Testis (tissue), 3 donors: ENCODE measurements around the gene HIGD2A. TPM values are rescaled to one million over a fixed set of nuclear protein-coding genes. Genes with fewer than 3 reads are reported as not detected.

Source experiments
- DNase-seq: peaks from one replicate; pipeline ENCODE4 v3.0.0-alpha.2; 2019
- H3K27ac ChIP-seq, 2 donors: fragments of 200-600 bp; sonication (generic); one replicate each; pipeline ENCODE4 v1.5.1; 2019
- H3K27me3 ChIP-seq: fragments of 200-600 bp; sonication (generic); one replicate; pipeline ENCODE4 v1.5.1; 2019
- H3K36me3 ChIP-seq: fragments of 200-600 bp; sonication (generic); one replicate; pipeline ENCODE4 v1.5.1; 2017; ENCODE audit warnings: low read depth; ENCODE audit errors: missing control alignments
- H3K4me1 ChIP-seq: fragments of 200-600 bp; sonication (generic); one replicate; pipeline ENCODE4 v1.5.1; 2019
- H3K4me3 ChIP-seq, 2 donors: fragments of 200-600 bp; sonication (generic); one replicate each; pipeline ENCODE4 v1.5.1; 2017 to 2019
- H3K9me3 ChIP-seq: fragments of 200-600 bp; sonication (generic); one replicate; pipeline ENCODE4 v1.5.1; 2017
- POLR2A ChIP-seq: fragments of 450-650 bp; IDR thresholded peaks from one replicate; pipeline ENCODE4 v1.6.1; 2017; ENCODE audit warnings: antibody characterized with exemption, mild to moderate bottlenecking, moderate library complexity
- WGBS, 2 donors: methylation state at CpG; one replicate each; pipeline ENCODE4 v1.1.5; 2018; 5-methylcytosine and 5-hydroxymethylcytosine counted together
- intact Hi-C: fragments of 100-400 bp; cut with DNase I; formaldehyde crosslinking; loops from one replicate; pipeline ENCODE4 v1.15.1; 2023; ENCODE audit warnings: low total_unique reads
- polyA plus RNA-seq: library from polyadenylated mRNA; stranded (reverse); fragments of 350-450 nt; fragmentation: Illumina TruSeq; extraction: RNeasy Lipid Tissue Mini Kit (QIAGEN cat#74804); gene quantifications from one replicate; pipeline ENCODE4 v1.2.3, GENCODE V29; 2014; ENCODE audit warnings: low read depth, low replicate concordance; ENCODE audit not compliant: insufficient read depth
- total RNA-seq, 2 donors: library from RNA; depleted of rRNA; stranded (reverse); fragments of >200 nt; gene quantifications; one replicate each; pipeline ENCODE4 v1.2.3, GENCODE V29; 2016
- TF ChIP-seq, protein P1 (sequence below), 3 experiments: fragments of 450-650 bp in 2 of 3; fragments of 200-600 bp in 1 of 3; sonication (generic) in 1 of 3; IDR thresholded peaks; one replicate each; pipeline ENCODE4 v1.5.1; 2016 to 2019; ENCODE audit warnings: antibody characterized with exemption in 3 of 3, mild to moderate bottlenecking in 2 of 3, moderate library complexity in 1 of 3

The HIGD2A gene
- total and polyA plus RNA-seq, 3 donors from 2014 or later: 128 to 184 (median 129) TPM

DNA sequence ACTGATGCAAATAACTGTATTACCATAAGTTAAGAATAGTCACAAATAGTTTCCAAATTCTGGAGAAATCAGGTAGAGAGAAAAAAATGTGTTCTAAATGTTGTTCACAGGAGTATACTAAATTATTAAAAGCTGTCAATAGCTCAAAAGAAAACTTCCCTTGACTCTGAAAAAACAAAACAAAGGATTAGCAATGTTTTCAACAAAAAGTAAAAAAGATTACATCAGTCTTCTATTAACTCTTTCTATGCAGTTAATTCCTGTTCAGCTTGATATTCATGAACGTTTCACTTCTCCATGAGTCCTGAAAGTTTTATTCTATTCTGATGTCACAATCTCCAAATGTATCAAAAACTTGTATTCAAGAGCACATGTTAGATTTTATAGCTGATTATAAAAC lies 37.2 kb downstream of the HIGD2A start:
- H3K9me3 ChIP-seq: no peaks in the 10 kb centered on the region
- no peak for DNase-seq
- no peak for TF ChIP-seq POLR2A
- TF ChIP-seq, protein P1, sequence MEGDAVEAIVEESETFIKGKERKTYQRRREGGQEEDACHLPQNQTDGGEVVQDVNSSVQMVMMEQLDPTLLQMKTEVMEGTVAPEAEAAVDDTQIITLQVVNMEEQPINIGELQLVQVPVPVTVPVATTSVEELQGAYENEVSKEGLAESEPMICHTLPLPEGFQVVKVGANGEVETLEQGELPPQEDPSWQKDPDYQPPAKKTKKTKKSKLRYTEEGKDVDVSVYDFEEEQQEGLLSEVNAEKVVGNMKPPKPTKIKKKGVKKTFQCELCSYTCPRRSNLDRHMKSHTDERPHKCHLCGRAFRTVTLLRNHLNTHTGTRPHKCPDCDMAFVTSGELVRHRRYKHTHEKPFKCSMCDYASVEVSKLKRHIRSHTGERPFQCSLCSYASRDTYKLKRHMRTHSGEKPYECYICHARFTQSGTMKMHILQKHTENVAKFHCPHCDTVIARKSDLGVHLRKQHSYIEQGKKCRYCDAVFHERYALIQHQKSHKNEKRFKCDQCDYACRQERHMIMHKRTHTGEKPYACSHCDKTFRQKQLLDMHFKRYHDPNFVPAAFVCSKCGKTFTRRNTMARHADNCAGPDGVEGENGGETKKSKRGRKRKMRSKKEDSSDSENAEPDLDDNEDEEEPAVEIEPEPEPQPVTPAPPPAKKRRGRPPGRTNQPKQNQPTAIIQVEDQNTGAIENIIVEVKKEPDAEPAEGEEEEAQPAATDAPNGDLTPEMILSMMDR (IDR thresholded peaks at IDR 0.05): no peak
- H3K27me3 ChIP-seq: no peaks in the 10 kb centered on the region
- H3K4me1 ChIP-seq: no peaks in the 10 kb centered on the region
- no peak overlapping the region for H3K27ac ChIP-seq
- H3K36me3 ChIP-seq: no peaks in the 10 kb centered on the region
- 91 to 92% methylated on average over 1 of the region's 1 CpG for WGBS, 2 donors
- H3K4me3 ChIP-seq: no peak overlapping the region
- intact Hi-C loops: no loop called here

- H3K9me3 ChIP-seq: no peaks in the 10 kb centered on the region
- no peaks in the 10 kb centered on the region for H3K36me3 ChIP-seq
- WGBS, 2 donors: 76 to 88% methylated on average over 1 of the region's 1 CpG
- no peak for TF ChIP-seq POLR2A
- TF ChIP-seq, protein P1 (IDR thresholded peaks at IDR 0.05): no peak
- H3K4me1 ChIP-seq: no peaks in the 10 kb centered on the region
- intact Hi-C loops: no loop called here
- no peak overlapping the region for H3K4me3 ChIP-seq
- no peak overlapping the region for H3K27ac ChIP-seq
- no peak for DNase-seq
- H3K27me3 ChIP-seq: no peaks in the 10 kb centered on the region
These were observed 38.3 kb downstream of the HIGD2A start for GRCh38 chr5:176426876-176427275.

DNA sequence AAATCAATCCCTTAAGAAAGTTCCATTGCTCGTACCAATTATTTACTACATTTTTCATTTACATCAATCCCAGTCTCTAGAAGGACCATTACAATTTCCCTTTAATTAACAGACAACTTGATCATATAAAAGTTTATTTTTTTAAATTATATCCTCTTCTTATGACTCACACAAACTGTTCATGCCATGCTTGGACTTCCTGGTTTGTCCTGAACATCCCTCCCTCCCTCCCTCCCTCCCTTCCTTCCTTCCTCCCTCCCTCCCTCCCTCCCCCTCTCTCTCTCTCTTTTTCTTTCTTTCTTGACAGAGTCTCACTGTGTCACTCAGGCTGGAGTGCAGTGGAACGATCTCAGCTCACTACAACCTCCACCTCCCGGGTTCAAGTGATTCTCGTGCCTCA lies 39.4 kb downstream of the HIGD2A start:
- WGBS, 2 donors: 83 to 84% methylated on average over 4 of the region's 4 CpGs

DNA sequence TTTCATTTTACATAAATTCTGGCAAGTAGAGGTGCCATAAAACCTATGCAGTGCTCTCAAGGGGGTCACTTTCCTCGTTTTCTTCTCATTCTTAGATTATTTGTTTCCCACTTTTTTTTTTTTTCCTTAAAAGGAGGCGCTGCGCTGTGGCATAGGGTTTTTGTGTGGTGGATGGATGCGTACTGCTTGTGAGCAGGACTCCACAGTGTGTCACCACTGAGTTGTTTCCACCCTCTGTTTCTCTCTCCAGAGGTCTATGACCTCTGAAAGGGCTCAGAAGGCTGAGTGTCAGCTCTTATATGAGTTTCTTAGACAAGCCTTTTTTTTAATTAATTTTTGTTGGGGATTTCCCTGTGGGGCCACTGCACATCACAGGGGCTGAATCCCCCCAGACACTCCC lies 41.4 kb downstream of the HIGD2A start:
- H3K27me3 ChIP-seq: no peaks in the 10 kb centered on the region
- no peaks in the 10 kb centered on the region for H3K9me3 ChIP-seq
- TF ChIP-seq, protein P1 (IDR thresholded peaks at IDR 0.05): no peak
- no peak for TF ChIP-seq POLR2A
- intact Hi-C loops: no loop called here
- no peaks in the 10 kb centered on the region for H3K36me3 ChIP-seq
- H3K4me3 ChIP-seq: no peak overlapping the region
- H3K27ac ChIP-seq: no peak overlapping the region
- 73 to 76% methylated on average over 4 of the region's 4 CpGs for WGBS, 2 donors
- H3K4me1 ChIP-seq: no peaks in the 10 kb centered on the region
- no peak for DNase-seq

More for the DNA sequence above, 39.4 kb downstream of the HIGD2A start:
- Histone ChIP-seq H3K9me3 (no peaks in the 10 kb centered on the region), H3K27ac (no peak overlapping the region), H3K36me3 (no peaks in the 10 kb centered on the region), H3K27me3 (no peaks in the 10 kb centered on the region), H3K4me1 (no peaks in the 10 kb centered on the region), H3K4me3 (no peak overlapping the region)
- intact Hi-C loops: no loop called here
- no peak for TF ChIP-seq POLR2A
- TF ChIP-seq, protein P1 (IDR thresholded peaks at IDR 0.05): no peak
- DNase-seq: no peak

DNA sequence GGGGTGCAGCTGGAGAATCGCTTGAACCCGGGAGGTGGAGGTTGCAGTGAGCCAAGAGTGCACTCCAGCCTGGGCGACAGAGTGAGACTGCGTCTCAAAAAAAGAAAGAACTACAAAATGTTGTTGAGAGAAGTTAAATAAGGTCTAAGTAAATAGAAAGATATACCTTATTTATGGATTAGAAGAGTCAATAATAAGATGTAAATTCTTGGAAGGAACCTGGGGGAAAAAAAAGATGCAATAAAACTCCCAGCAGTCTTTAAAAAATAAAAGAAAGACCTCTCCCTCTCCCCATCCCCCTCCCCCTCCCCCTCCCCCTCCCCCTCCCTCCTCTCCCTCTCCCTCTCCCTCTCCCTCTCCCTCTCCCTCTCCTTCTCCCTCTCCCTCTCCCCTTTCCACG lies 44.2 kb downstream of the HIGD2A start:
- H3K27ac ChIP-seq: no peak overlapping the region
- H3K9me3 ChIP-seq: no peaks in the 10 kb centered on the region
- H3K36me3 ChIP-seq: no peaks in the 10 kb centered on the region
- 84 to 88% methylated on average over 5 of the region's 5 CpGs for WGBS, 2 donors
- no peak for TF ChIP-seq POLR2A
- TF ChIP-seq, protein P1 (IDR thresholded peaks at IDR 0.05): no peak
- no peak for DNase-seq
- intact Hi-C loops: no loop called here
- H3K27me3 ChIP-seq: no peaks in the 10 kb centered on the region
- no peak overlapping the region for H3K4me3 ChIP-seq
- H3K4me1 ChIP-seq: no peaks in the 10 kb centered on the region
